GM23338 (cell line): ENCODE measurements around the gene FCHSD1. TPM values are rescaled to one million over a fixed set of nuclear protein-coding genes. Genes with fewer than 3 reads are reported as not detected.

Experiments
- ATAC-seq: fragments of 200-7000 bp; cut with Tn5 transposase; 3 replicates; pipeline ENCODE4 v1.9.1; 2020
- DNase-seq: peaks from one replicate; pipeline ENCODE4 v3.0.0-alpha.2; 2015; ENCODE audit warnings: low spot score
- H2AFZ ChIP-seq: fragments of 200-600 bp; sonication (generic); 2 replicates; pipeline ENCODE4 v1.8.0; 2016; ENCODE audit warnings: antibody characterized with exemption, mild to moderate bottlenecking, moderate library complexity
- H3F3A ChIP-seq: fragments of 200-600 bp; sonication (generic); replicated peaks from 2 replicates; pipeline ENCODE4 v1.8.0; 2017; ENCODE audit warnings: antibody characterized with exemption, mixed run types, low read depth
- H3K27ac ChIP-seq: fragments of 200-600 bp; sonication (generic); 2 replicates; pipeline ENCODE4 v1.6.1; 2016; ENCODE audit warnings: low read depth
- H3K27me3 ChIP-seq: fragments of 200-600 bp; sonication (generic); 2 replicates; pipeline ENCODE4 v1.8.0; 2016; ENCODE audit warnings: mild to moderate bottlenecking, mixed run types, moderate library complexity; ENCODE audit not compliant: insufficient read depth
- H3K36me3 ChIP-seq: fragments of 200-600 bp; sonication (generic); 2 replicates; pipeline ENCODE4 v1.8.0; 2016; ENCODE audit warnings: mild to moderate bottlenecking; ENCODE audit not compliant: insufficient read depth
- H3K4me1 ChIP-seq: fragments of 200-600 bp; sonication (generic); 2 replicates; pipeline ENCODE4 v1.8.0; 2016; ENCODE audit warnings: mild to moderate bottlenecking, moderate library complexity; ENCODE audit not compliant: insufficient read depth
- H3K4me2 ChIP-seq: fragments of 200-600 bp; sonication (generic); 2 replicates; pipeline ENCODE4 v1.7.1; 2017; ENCODE audit warnings: mixed run types
- H3K4me3 ChIP-seq: fragments of 200-600 bp; sonication (generic); 2 replicates; pipeline ENCODE4 v1.6.1; 2016; ENCODE audit warnings: mixed run types
- H3K79me2 ChIP-seq: fragments of 200-600 bp; sonication (generic); replicated peaks from 2 replicates; pipeline ENCODE4 v1.8.0; 2017; ENCODE audit warnings: mild to moderate bottlenecking; ENCODE audit not compliant: insufficient read depth
- H3K9me2 ChIP-seq: fragments of 200-600 bp; sonication (generic); 2 replicates; pipeline ENCODE4 v1.8.0; 2017; ENCODE audit not compliant: insufficient read depth
- H4K20me1 ChIP-seq: fragments of 200-600 bp; sonication (generic); replicated peaks from 2 replicates; pipeline ENCODE4 v1.8.0; 2017; ENCODE audit warnings: mild to moderate bottlenecking; ENCODE audit not compliant: insufficient read depth
- H3K27ac Mint-ChIP-seq: 2 replicates; pipeline ENCODE4 v1.8.0; 2020; ENCODE audit warnings: inconsistent platforms, mild to moderate bottlenecking, moderate library complexity, mixed read lengths
- H3K27me3 Mint-ChIP-seq: 3 replicates; pipeline ENCODE4 v1.8.0; 2022; ENCODE audit warnings: low read depth, mild to moderate bottlenecking, moderate library complexity, mixed read lengths, inconsistent platforms; ENCODE audit not compliant: insufficient read depth, poor library complexity
- H3K36me3 Mint-ChIP-seq: 3 replicates; pipeline ENCODE4 v1.8.0; 2021; ENCODE audit warnings: low read depth, mild to moderate bottlenecking, inconsistent platforms, moderate library complexity, mixed read lengths
- H3K4me1 Mint-ChIP-seq: 3 replicates; pipeline ENCODE4 v1.8.0; 2020; ENCODE audit warnings: mild to moderate bottlenecking, inconsistent platforms, mixed read lengths
- H3K4me3 Mint-ChIP-seq: 3 replicates; pipeline ENCODE4 v1.8.0; 2021; ENCODE audit warnings: moderate library complexity, mild to moderate bottlenecking, inconsistent platforms, mixed read lengths
- H3K9me3 Mint-ChIP-seq: 3 replicates; pipeline ENCODE4 v1.8.0; 2020; ENCODE audit warnings: moderate library complexity, mild to moderate bottlenecking, inconsistent platforms, mixed read lengths
- CREB1 ChIP-seq: fragments of 250-450 bp; sonication (Bioruptor Pico); IDR thresholded peaks from 2 replicates; pipeline ENCODE4 v1.5.0; 2020; ENCODE audit warnings: low read depth, mild to moderate bottlenecking, moderate library complexity
- CTCF ChIP-seq, 2 experiments: fragments of 200-600 bp in 1 of 2; sonication (generic) in 1 of 2; conservative IDR thresholded peaks; 2 replicates each; pipeline versions ENCODE4 v1.5.1 to v1.6.1; 2016 to 2017; ENCODE audit warnings: antibody characterized with exemption in 2 of 2, low read depth in 2 of 2, mild to moderate bottlenecking in 2 of 2, moderate library complexity in 1 of 2
- ETS1 ChIP-seq: IDR thresholded peaks from 2 replicates; pipeline ENCODE4 v1.6.1; 2016; ENCODE audit warnings: antibody characterized with exemption
- EZH2 ChIP-seq: fragments of 200-600 bp; sonication (generic); IDR thresholded peaks from one replicate; pipeline ENCODE4 v1.8.0; 2017; ENCODE audit warnings: antibody characterized with exemption, mild to moderate bottlenecking, low read depth; ENCODE audit not compliant: unreplicated experiment
- EZH2phosphoT487 ChIP-seq: fragments of 200-600 bp; sonication (generic); IDR thresholded peaks from one replicate; pipeline ENCODE4 v1.8.1; 2018; ENCODE audit warnings: antibody characterized with exemption; ENCODE audit not compliant: unreplicated experiment
- JUNB ChIP-seq: IDR thresholded peaks from one replicate; pipeline ENCODE4 v1.6.1; 2016; ENCODE audit warnings: antibody characterized with exemption; ENCODE audit not compliant: unreplicated experiment
- NANOG ChIP-seq: IDR thresholded peaks from 2 replicates; pipeline ENCODE4 v1.6.1; 2016; ENCODE audit warnings: antibody characterized with exemption, borderline replicate concordance
- POLR2AphosphoS5 ChIP-seq: IDR thresholded peaks from 2 replicates; pipeline ENCODE4 v1.6.1; 2016; ENCODE audit warnings: antibody characterized with exemption, low read depth
- REST ChIP-seq: IDR thresholded peaks from one replicate; pipeline ENCODE4 v1.6.1; 2018; ENCODE audit warnings: antibody characterized with exemption; ENCODE audit not compliant: unreplicated experiment
- STAT1 ChIP-seq: IDR thresholded peaks from one replicate; pipeline ENCODE4 v1.6.1; 2016; ENCODE audit warnings: antibody characterized with exemption; ENCODE audit not compliant: unreplicated experiment
- ZNF114 ChIP-seq: fragments of 250-450 bp; sonication (Bioruptor Pico); IDR thresholded peaks from 2 replicates; pipeline ENCODE4 v1.5.0; 2020; ENCODE audit warnings: mild to moderate bottlenecking, moderate library complexity
- ZNF331 ChIP-seq: fragments of 250-450 bp; sonication (Bioruptor Pico); IDR thresholded peaks from 2 replicates; pipeline ENCODE4 v1.5.0; 2020; ENCODE audit warnings: low read depth, mild to moderate bottlenecking, moderate library complexity
- ZNF462 ChIP-seq: fragments of 250-450 bp; sonication (Bioruptor Pico); IDR thresholded peaks from 2 replicates; pipeline ENCODE4 v1.5.0; 2020; ENCODE audit warnings: mild to moderate bottlenecking, moderate library complexity
- polyA plus RNA-seq: library from polyadenylated mRNA; unstranded; fragments of >200 nt; fragmentation: Nextera tagmentation; extraction: Ambion mirVana; gene quantifications from 2 replicates; pipeline ENCODE4 v1.2.1, GENCODE V29; 2016
- total RNA-seq: library from RNA; depleted of rRNA; stranded (reverse); fragments of >200 nt; shearing (Covaris generic); gene quantifications from 2 replicates; pipeline ENCODE4 v1.2.3, GENCODE V29; 2014

The FCHSD1 gene
- total and polyA plus RNA-seq, 2 experiments from 2014 or later: 24.7 to 46.6 TPM

GRCh38 chr5:141636413-141637122 is 14.7 kb downstream of the FCHSD1 start, which contains the start of the genes HDAC3 and RELL2:
Gene HDAC3 (minus strand): TSS chr5:141636849. CDS start chr5:141636790, 59 bp downstream.
Gene RELL2 (plus strand): TSS chr5:141636997. CDS start chr5:141638226, 1,229 bp downstream.
- peaks cover 27% of the 10 kb centered on the region for H4K20me1 ChIP-seq
- H3K4me1 ChIP-seq: peaks cover 20% of the 10 kb centered on the region
- peaks cover 8% of the 10 kb centered on the region for H3K27me3 Mint-ChIP-seq
- H3K27ac ChIP-seq: peak within 1 kb of the TSS; percentile 90
- peak within 1 kb of the TSS; percentile 91 for H3K4me3 Mint-ChIP-seq
- H3K79me2 ChIP-seq: peaks cover 49% of the 10 kb centered on the region
- TF ChIP-seq ZNF462 (CRISPR knock-in tag): no peak
- TF ChIP-seq REST: no peak
- no peak for TF ChIP-seq STAT1
- TF ChIP-seq ETS1: no peak
- no peak for TF ChIP-seq ZNF114
- TF ChIP-seq EZH2: no peak
- no peak for TF ChIP-seq EZH2phosphoT487
- peak; percentile 79 for TF ChIP-seq POLR2AphosphoS5
- TF ChIP-seq CREB1 (CRISPR knock-in tag): peak; percentile 65
- no peak for TF ChIP-seq CTCF (conservative IDR thresholded peaks at IDR 0.05; ENCODE audit: low read depth in 2 of 2)
- TF ChIP-seq NANOG: no peak
- TF ChIP-seq ZNF331 (CRISPR knock-in tag): no peak; the same call in 1 of the 2 replicates
- TF ChIP-seq JUNB: no peak
- H3K36me3 ChIP-seq: 0 out of 2 replicates have a peak, but pooled peaks cover 6% of the 10 kb centered on the region
- peak within 1 kb of the TSS; percentile 97 for H2AFZ ChIP-seq
- no peaks in the 10 kb centered on the region for H3K9me3 Mint-ChIP-seq
- H3K4me3 ChIP-seq: peak within 1 kb of the TSS; percentile 99
- H3K4me1 Mint-ChIP-seq: peaks cover 29% of the 10 kb centered on the region
- H3K36me3 Mint-ChIP-seq: peaks cover 31% of the 10 kb centered on the region
- H3F3A ChIP-seq: 0 out of 2 replicates have a peak, but pooled peaks cover 14% of the 10 kb centered on the region
- DNase-seq (peak; percentile 95), ATAC-seq (peak; percentile 79)
- H3K27me3 ChIP-seq: peaks cover 3% of the 10 kb centered on the region; the same call in 1 of the 2 replicates
- no peaks in the 10 kb centered on the region for H3K9me2 ChIP-seq
- H3K4me2 ChIP-seq: peak within 1 kb of the TSS; percentile 95
- H3K27ac Mint-ChIP-seq: peak within 1 kb of the TSS; percentile 81
